PC-9 (cell line): ENCODE data around the gene DHX16. TPM values are rescaled to one million over a fixed set of nuclear protein-coding genes. Genes with fewer than 3 reads are reported as not detected.

Source experiments
- BruUV-seq: library from RNA; stranded (reverse); fragments of 400-500 nt; replicated peaks from 2 replicates; lab custom pipeline; 2021; lab: Mats Ljungman, UMichigan
- CTCF ChIA-PET: fragments of 300-600 bp; sonication (Branson Sonifier 250); formaldehyde crosslinking; loops from one replicate; lab custom pipeline; 2022; ENCODE audit warnings: antibody characterized with exemption; lab: Charles Lee
- POLR2A ChIA-PET: fragments of 300-600 bp; sonication (Branson Sonifier 250); formaldehyde crosslinking; loops from one replicate; lab custom pipeline; 2022; ENCODE audit warnings: antibody characterized with exemption; ENCODE audit not compliant: unreplicated experiment; lab: Charles Lee
- DNase-seq, 2 experiments: peaks; one replicate each; pipeline versions ENCODE4 v3.0.0 to v3.0.0-alpha.2; 2015 to 2022; ENCODE audit warnings: mixed read lengths in 1 of 2
- H2AFZ ChIP-seq: fragments of 200-600 bp; sonication (generic); 2 replicates; pipeline ENCODE4 v1.8.1; 2017; ENCODE audit warnings: antibody characterized with exemption
- H3F3A ChIP-seq: fragments of 200-600 bp; sonication (generic); 2 replicates; pipeline ENCODE4 v1.8.1; 2017; ENCODE audit warnings: antibody characterized with exemption, mild to moderate bottlenecking, low read depth; ENCODE audit not compliant: insufficient read depth
- H3K27ac ChIP-seq: fragments of 200-600 bp; sonication (generic); 2 replicates; pipeline ENCODE4 v1.6.1; 2016; ENCODE audit warnings: mixed run types
- H3K27me3 ChIP-seq: fragments of 200-600 bp; sonication (generic); 2 replicates; pipeline ENCODE4 v1.6.1; 2016; ENCODE audit warnings: low read depth, mixed run types; ENCODE audit not compliant: insufficient read depth
- H3K36me3 ChIP-seq: fragments of 200-600 bp; sonication (generic); 2 replicates; pipeline ENCODE4 v1.6.1; 2016; ENCODE audit warnings: low read depth, mixed run types
- H3K4me1 ChIP-seq: fragments of 200-600 bp; sonication (generic); replicated peaks from 2 replicates; pipeline ENCODE4 v1.6.1; 2016; ENCODE audit warnings: mixed run types; ENCODE audit not compliant: insufficient read depth
- H3K4me2 ChIP-seq: fragments of 200-600 bp; sonication (generic); 2 replicates; pipeline ENCODE4 v1.6.1; 2017; ENCODE audit warnings: mixed run types
- H3K4me3 ChIP-seq: fragments of 200-600 bp; sonication (generic); 2 replicates; pipeline ENCODE4 v1.6.1; 2016; ENCODE audit warnings: mixed run types
- H3K79me2 ChIP-seq: fragments of 200-600 bp; sonication (generic); 2 replicates; pipeline ENCODE4 v1.6.1; 2017; ENCODE audit warnings: low read depth, mixed run types
- H3K9me2 ChIP-seq: fragments of 200-600 bp; sonication (generic); 2 replicates; pipeline ENCODE4 v1.8.1; 2017; ENCODE audit warnings: mild to moderate bottlenecking; ENCODE audit not compliant: insufficient read depth
- H3K9me3 ChIP-seq: fragments of 200-600 bp; sonication (generic); 2 replicates; pipeline ENCODE4 v1.8.1; 2016; ENCODE audit warnings: low read depth; ENCODE audit not compliant: insufficient read depth
- H4K20me1 ChIP-seq: fragments of 200-600 bp; sonication (generic); 2 replicates; pipeline ENCODE4 v1.8.1; 2017; ENCODE audit not compliant: insufficient read depth
- EZH2 ChIP-seq: fragments of 200-600 bp; sonication (generic); IDR thresholded peaks from 2 replicates; pipeline ENCODE4 v1.8.0; 2017; ENCODE audit warnings: antibody characterized with exemption, low read depth
- intact Hi-C: fragments of 100-400 bp; cut with micrococcal nuclease; formaldehyde crosslinking; loops from one replicate; pipeline ENCODE4 v1.10.0; 2022; ENCODE audit not compliant: unreplicated experiment
- total RNA-seq: library from RNA; stranded (reverse); gene quantifications from 2 replicates; pipeline ENCODE4 v1.2.3, GENCODE V29; 2021
- TF ChIP-seq, protein P1 (sequence below): fragments of 200-600 bp; sonication (generic); conservative IDR thresholded peaks from 2 replicates; pipeline ENCODE4 v1.6.1; 2017; ENCODE audit warnings: mixed run types, antibody characterized with exemption, mild to moderate bottlenecking, moderate library complexity

The DHX16 gene
- total RNA-seq, 1 experiment from 2014 or later: 43.5 TPM

DNA sequence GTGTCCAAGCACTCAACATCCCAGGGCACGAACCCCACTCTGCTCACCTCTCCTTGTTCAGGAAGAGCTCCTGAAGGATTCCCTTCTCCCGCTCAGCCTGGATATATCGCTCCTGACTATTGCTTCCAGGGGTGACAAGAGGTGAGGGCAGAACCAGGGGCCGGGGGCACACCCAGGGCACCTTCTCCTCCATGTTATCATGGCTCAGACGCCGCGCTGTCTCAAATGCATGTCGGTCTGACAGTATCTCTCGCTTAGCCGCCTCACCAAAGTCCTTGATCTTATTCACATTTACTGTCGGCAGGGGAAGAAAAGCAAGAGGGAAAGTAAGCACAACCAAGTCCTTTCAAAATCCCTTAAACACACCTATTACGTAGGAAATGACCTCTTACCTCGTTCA, 68.8 kb downstream of the DHX16 start:
- Histone ChIP-seq H3K4me3 (no peak overlapping the region), H3K27ac (no peak overlapping the region), H3F3A (peaks cover 44% of the 10 kb centered on the region), H3K4me2 (no peak overlapping the region), H3K79me2 (no peaks in the 10 kb centered on the region), H4K20me1 (peaks cover 20% of the 10 kb centered on the region), H3K27me3 (no peaks in the 10 kb centered on the region), H3K4me1 (no peaks in the 10 kb centered on the region), H2AFZ (no peak overlapping the region), H3K36me3 (peaks cover 48% of the 10 kb centered on the region), H3K9me3 (no peaks in the 10 kb centered on the region), H3K9me2 (no peaks in the 10 kb centered on the region)
- no TSS peak for BruUV-seq
- POLR2A ChIA-PET: interaction anchor here (0.7 kb wide), 1 partner anchor 13 kb away, joined by 3 read pairs; no protein-coding TSS in a partner anchor
- intact Hi-C loops: no loop called here
- CTCF ChIA-PET: no interaction called here
- TF ChIP-seq EZH2: no peak
- TF ChIP-seq, protein P1, sequence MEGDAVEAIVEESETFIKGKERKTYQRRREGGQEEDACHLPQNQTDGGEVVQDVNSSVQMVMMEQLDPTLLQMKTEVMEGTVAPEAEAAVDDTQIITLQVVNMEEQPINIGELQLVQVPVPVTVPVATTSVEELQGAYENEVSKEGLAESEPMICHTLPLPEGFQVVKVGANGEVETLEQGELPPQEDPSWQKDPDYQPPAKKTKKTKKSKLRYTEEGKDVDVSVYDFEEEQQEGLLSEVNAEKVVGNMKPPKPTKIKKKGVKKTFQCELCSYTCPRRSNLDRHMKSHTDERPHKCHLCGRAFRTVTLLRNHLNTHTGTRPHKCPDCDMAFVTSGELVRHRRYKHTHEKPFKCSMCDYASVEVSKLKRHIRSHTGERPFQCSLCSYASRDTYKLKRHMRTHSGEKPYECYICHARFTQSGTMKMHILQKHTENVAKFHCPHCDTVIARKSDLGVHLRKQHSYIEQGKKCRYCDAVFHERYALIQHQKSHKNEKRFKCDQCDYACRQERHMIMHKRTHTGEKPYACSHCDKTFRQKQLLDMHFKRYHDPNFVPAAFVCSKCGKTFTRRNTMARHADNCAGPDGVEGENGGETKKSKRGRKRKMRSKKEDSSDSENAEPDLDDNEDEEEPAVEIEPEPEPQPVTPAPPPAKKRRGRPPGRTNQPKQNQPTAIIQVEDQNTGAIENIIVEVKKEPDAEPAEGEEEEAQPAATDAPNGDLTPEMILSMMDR: no peak
- no peak for DNase-seq

Other genes with a start within 250 kb of the DHX16 start
- gene HLA-E, start 183.5 kb downstream of the DHX16 start, total RNA-seq: 125 and 160 TPM in 2 replicates
- 114 and 123 TPM in 2 replicates for gene GNL1, start 116.5 kb downstream of the DHX16 start, total RNA-seq
- 14.7 and 16.9 TPM in 2 replicates for gene PRR3, start 115.7 kb downstream of the DHX16 start, total RNA-seq
- gene ABCF1, start 101.6 kb downstream of the DHX16 start, total RNA-seq: 64.0 and 73.7 TPM in 2 replicates
- gene PPP1R10, start 55.8 kb downstream of the DHX16 start, total RNA-seq: 47.6 and 69.5 TPM in 2 replicates
- gene MRPS18B, start 55.2 kb downstream of the DHX16 start, total RNA-seq: 65.2 and 86.8 TPM in 2 replicates
- 15.1 and 29.4 TPM in 2 replicates for gene ATAT1, start 46.1 kb downstream of the DHX16 start, total RNA-seq
- gene C6orf136, start 25.9 kb downstream of the DHX16 start, total RNA-seq: 21.2 and 33.3 TPM in 2 replicates
- gene PPP1R18, start 13.6 kb upstream of the DHX16 start, total RNA-seq: 56.2 and 68.6 TPM in 2 replicates
- 25.8 and 38.3 TPM in 2 replicates for gene NRM, start 18.0 kb upstream of the DHX16 start, total RNA-seq
- 72.9 and 81.6 TPM in 2 replicates for gene MDC1, start 44.3 kb upstream of the DHX16 start, total RNA-seq
- gene TUBB, start 47.3 kb upstream of the DHX16 start, total RNA-seq: 697 and 901 TPM in 2 replicates
- gene FLOT1, start 69.7 kb upstream of the DHX16 start, total RNA-seq: 225 and 234 TPM in 2 replicates
- gene IER3, start 71.5 kb upstream of the DHX16 start, total RNA-seq: 107 and 117 TPM in 2 replicates
- 267 and 269 TPM in 2 replicates for gene DDR1, start 211.5 kb upstream of the DHX16 start, total RNA-seq
- gene GTF2H4, start 235.2 kb upstream of the DHX16 start, total RNA-seq: 31.3 and 43.9 TPM in 2 replicates
- 59.4 and 60.3 TPM in 2 replicates for gene VARS2, start 241.2 kb upstream of the DHX16 start, total RNA-seq